Cortex of kidney (tissue), 1 donor: Measurements from ENCODE around the gene WNK2.

Experiments
- DNase-seq: peaks from one replicate; lab custom pipeline; 2025; lab: John Stamatoyannopoulos, UW

WNK2 gene

DNA sequence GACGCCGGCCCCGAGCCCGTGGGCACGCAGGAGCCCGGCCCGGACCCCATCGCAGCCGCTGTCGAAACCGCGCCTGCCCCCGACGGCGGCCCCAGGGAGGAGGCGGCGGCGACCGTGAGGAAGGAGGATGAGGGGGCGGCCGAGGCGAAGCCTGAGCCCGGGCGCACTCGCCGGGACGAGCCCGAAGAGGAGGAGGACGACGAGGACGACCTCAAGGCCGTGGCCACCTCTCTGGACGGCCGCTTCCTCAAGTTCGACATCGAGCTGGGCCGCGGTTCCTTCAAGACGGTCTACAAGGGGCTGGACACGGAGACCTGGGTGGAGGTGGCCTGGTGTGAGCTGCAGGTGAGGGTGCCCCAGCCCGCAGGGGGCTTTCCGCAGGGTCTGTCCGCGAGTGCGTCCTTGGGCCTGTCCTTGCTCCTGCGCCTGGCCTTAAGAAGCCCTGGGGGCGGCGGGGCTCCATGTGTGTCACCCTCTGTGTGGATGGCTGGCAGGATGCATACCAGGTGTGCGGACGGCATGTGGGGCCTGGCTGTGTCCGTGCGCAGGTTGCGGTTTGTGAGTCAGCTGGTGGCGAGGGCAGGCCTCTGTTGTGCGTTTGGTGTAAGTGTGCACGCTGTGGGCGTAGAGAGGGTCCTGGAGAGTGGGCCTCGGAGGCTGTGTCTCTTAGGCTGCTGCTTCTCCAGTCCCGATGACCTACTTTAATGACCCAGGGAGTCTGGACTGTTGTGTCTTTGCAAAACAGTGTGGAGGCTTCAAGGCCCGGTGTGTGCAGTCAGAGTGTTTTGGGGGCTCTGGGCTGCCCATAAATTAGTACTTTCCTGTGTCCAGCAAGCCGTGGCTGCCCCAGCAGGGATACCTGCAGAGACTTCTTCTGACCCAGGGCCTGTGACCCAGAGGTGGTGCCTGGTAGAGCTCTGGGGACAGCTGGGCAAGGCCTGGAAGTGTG is 1.6 kb downstream of the WNK2 start:
- no peak for DNase-seq

DNA sequence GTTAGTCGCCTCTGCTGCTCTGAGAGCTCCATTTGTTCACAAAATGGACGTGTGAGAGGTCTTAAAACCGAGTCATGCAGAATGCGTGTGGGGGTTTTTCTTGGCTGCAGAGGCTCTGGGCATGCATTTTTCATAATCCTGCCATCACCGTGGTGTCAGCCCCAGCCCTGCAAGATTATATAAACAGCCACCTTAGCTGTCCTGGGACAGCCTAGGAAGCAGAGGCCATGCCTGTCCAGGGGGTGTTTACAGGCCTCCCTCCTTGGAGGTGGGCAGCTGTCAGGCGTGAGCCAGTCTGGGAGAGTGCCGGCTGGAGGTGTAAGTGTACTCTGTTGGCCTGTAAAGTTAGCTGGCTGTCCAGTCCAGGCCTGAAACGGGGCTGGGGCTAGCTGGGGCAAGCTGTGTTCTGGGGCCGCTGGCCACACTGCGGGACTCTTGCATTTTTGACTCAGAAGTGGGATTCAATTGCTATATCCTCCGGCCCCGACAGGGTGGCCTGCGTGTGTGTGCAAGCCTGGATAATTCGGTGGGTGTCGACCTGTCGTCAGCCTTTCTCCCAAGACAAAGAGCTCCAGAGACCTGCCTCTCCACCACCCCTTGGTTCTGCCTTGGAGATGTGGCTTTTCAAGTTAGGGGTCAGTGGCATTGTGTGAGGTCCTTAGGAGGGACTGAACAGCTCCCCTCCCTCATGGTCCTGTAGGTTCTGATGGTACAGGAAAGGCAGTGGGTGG is 2.4 kb downstream of the WNK2 start:
- no peak for DNase-seq

DNA sequence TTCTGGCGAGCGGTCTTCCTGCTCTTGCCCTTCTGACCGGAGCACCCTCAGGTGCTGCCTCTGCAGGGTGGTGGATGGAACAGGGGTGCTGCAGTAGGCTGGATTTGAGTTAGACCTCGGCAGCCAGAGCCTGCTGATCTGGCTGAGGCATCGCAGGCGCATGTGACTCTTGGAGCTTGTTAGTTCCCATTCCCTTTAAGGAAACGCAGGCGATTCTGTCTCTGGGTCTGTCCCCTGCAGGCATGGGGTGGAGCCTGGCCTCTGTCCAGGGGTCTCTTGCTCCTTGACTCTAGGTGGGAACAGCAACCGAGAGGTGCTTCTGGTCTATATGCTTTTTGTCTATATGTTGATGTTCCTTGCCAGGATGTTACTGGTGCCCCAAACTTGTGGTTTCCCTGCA is 3.1 kb downstream of the WNK2 start:
- no peak for DNase-seq

DNA sequence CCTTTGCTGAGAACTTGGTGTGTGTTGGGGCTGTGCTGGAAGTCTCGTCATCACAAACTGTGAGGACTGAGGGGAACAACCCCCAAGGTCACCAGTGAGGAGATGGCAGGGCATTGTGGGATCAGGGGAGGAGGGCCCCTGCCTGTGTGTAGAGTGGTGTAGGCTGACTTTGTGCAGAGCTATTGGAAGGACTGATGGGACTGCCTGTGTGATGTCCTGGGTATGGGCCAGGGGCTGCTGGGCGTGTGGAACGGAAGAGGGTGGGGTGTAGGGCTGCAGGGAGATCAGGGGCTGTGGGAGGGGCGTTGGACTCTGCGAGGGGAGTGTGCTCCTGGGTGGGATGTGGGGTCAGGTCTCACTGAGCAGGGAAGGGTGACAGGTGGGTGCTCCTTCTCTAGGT is 3.6 kb downstream of the WNK2 start:
- no peak for DNase-seq

DNA sequence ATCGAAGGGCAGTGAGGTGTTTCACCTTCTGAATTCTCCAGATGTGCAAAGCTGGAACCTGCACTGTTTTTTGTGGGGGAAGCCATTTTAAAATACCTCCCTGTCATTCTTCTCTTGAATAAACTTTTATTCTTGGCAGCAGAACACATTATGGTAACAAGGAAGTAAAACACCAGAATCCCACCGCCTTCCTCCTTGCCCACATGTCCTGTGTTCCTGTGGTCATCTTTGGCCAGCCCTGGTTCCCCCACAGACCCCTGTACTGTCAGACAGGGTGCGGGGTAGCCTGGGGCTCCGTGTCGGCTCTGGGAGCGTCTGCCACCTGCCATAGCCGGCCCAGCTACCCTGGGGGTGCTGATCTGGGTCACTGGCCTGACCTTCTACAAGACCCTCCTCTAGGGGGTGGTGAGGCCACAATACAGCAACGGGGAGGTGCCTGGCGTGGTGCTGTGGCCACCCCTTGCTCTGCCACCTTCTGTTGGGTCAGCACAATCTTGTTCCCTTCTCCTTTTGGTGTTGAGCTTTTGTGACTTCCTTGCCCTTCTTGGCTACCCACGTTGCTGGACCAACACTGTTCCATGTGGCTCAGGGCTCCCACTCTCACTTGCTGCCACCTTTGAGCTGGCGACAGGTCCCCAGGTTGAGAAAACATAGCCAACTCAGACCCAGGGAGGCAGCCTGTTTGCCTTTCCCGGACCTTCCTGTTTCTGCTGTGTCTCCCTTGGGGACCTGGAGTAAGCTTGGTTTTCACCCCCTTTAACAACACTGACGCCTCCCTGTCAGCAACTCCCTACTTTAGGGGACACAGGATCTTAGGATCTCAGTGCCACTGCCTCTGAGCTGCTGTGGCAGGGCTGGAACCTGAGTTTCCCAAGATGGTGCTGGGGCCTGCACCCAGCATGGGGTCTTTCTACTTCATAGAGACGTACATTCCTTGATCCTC is 4.8 kb downstream of the WNK2 start:
- DNase-seq = no peak

DNA sequence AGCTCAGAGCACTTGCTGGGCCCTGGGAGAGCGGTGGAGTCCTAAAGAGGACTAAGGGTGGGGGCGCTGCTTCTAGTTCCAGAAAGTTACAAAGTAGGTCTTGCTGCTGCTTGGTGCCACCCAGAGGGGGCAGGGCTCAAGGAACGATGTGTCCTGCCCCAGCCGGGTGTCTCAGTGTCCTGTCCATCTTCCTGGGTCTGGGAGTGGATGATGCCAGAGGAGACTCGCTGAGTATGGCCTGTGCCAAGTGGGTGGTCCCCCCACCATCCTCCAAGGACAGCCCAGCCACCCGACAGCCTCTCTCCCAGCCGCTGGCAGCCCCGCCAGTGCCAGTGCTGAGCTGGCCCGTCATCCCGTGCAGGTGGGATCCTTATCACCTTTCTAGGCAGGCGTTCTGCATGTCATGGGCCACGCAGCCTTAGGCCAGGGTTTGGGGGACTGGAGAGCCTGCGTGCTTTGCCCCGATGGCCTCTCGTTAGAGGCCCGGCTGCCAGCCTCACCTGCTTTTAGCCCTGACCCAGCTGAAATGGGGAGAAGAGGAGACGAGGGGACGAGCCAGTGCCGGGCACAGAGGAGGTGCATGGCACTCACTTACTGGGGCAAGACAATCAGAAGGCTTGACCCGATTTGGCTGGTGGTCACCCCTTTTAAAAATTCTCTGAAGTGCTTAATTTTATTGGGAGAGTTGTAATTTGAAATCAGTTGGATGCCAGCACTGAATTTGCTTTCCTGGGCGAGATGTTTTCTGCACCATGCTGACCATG is 5.6 kb downstream of the WNK2 start:
- DNase-seq = no peak

DNA sequence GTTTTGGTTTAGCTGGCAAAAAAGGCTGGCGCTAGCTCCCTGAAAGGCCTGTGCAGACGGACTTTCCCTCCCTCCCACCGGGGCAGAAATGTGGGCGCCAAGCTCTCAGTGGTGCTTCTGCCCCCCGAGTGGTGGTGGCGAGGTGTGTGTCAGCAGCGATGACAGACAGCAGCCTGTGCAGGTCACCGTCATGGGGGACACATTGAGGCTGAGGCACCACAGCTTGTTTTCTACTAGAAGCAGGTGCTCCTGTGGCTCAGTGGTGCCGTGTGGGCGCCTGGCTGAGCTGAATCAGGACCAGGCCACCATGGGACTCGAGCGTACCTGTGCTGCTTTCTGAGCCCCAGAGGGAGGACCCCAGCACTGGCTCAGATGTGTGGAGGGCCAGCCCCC is 6.2 kb downstream of the WNK2 start:
- DNase-seq = no peak

DNA sequence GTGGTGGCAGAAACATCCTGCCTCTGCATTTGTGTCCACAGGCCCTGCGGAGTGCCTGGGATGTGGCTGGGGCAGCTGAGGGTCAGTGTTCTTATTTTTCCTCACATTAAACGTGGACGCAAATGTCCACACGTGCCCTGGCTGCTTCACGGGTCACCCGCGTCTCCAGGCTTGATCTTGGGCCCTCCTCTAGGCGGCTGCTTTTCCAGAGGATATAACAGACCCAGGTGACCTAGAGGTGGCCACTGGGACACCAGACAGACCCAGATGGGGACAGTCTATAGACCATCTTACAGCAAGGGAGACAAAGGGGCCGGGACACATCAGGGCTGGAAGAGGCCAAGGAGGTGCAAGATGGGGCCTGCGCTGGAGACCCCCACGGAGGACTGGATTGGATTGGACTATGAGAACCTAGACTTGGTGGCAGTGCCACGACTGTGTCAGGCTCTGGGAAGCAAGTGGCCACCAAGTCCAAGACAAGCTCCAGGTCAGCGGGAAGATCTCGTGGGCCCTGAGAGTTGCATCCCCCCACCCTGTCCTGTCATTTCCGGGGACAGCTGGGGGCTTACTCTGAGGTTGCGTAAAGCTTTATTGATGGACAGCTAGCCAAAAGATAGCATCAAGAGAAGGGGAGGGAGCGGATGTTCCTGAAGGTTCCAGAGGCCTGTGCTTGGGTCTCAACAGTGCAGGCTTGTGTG is 6.9 kb downstream of the WNK2 start:
- no peak for DNase-seq

DNA sequence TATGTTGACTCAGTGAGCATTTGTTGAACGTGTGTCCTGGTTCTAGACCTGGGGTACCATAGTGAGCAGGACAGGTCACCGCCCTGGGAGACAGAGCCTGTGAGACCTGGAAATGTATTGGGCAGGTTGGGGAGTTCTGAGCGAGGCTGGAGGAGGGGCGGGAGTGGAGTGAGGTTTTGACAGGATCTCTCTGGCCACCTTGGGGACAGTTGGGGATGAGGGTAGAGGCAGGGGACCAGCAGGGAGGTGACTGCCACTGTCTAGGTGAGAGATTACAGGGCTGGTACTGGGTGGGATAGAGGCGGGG is 7.4 kb downstream of the WNK2 start:
- no peak for DNase-seq

DNA sequence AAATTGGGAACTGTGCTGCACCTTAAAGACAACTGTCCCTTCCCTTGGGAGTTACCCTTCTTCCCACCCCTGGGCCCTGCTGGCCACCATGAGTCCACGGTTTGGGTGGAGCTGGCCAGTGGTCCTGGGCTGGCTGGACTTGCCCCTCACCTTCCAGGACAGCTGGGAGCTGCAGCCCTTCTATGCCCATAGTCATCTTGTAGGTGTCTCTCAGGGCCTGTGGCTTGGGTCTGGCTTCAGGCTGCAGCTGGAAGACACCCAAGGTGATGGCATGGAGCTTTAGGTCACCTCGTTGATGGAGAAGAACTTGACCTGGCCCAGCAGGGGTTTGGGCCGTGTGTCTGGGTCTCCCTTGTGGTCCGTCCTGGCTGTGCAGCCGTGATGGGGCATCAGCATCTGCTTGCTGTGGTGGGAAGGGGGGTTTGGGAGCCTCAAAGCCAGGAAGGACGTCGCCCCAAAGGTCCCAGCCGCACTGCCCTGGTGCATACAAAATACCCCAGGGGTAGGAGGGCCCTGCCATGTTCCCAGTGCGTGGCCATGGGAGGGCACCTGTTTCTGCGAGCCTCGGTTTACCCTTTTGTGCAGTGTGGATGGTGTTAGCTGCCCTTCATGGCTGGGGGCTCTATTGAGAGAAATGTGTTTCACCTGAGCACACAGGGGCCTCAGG is 8.9 kb downstream of the WNK2 start:
- no peak for DNase-seq

DNA sequence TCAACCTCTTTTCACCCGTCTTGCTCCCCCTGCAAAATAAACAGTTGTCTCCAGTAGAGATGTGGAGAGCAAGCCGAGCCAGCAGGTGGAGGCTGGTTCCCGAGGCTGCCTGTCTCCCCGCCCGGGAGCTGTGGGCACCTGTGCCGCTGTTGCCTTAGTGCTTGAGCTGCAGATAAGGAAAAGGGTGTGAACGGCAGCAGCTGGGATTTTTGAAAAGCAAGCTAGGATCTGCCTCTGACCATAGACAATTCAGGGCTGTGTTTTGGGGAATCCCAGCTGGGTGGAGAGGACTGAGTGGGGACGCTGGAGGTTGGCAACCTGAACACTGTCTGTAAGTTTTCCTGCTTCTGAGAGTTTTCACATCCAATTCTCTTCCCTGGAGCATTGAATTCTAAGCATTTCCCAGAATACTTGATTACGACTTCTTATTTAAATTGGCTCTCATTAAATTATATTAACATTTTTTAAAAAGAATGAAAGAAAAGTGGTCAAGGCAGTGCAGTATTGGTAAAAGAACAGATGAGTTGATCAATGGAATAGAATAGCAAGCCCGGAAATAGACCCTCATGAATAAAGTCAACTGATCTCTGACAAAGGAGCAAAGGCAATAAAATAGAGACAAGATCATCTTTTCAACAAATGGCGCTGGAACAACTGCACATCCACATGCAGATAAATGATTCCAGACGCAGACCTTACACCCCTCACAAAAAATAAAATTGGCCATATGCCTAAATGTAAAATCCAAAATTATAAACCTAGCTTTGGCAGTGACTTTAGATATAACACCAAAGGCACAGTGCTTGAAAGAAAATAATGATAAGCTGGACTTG is 9.7 kb downstream of the WNK2 start:
- DNase-seq = no peak

DNA sequence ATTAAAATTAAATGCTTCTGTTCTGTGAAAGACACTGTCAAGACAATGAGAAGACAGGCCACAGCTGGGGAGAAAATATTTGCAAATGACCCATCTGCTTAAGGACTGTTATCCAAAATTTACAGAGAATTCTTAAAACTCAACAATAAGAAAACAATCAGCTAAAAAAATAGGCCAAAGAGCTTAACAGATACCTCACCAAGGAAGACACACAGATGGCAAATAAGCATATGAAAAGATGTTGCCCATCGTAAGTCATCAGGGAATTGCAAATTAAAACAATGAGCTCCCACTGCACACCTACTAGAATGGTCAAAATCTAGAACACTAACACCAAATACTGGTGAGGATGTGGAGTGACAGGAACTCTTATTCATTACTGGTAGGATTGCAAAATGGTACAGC is 10.3 kb downstream of the WNK2 start:
- DNase-seq = no peak

DNA sequence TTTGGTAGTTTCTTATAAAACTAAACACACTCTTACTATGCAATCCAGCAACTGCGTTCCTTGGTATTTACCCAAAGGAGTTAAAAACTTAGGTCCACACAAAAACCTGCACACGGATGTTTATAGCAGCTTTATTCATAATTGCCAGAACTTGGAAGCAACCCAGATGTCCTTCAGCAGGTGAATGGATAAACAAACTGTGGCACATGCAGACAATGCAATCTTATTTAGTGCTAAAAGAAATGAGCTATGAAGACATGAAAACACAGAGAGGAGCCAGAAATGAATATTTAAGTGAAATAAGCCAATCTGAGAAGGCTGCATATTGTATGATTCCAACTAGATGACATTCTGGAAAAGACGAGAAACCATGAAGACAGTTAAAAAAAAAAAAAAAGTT is 10.7 kb downstream of the WNK2 start:
- no peak for DNase-seq

DNA sequence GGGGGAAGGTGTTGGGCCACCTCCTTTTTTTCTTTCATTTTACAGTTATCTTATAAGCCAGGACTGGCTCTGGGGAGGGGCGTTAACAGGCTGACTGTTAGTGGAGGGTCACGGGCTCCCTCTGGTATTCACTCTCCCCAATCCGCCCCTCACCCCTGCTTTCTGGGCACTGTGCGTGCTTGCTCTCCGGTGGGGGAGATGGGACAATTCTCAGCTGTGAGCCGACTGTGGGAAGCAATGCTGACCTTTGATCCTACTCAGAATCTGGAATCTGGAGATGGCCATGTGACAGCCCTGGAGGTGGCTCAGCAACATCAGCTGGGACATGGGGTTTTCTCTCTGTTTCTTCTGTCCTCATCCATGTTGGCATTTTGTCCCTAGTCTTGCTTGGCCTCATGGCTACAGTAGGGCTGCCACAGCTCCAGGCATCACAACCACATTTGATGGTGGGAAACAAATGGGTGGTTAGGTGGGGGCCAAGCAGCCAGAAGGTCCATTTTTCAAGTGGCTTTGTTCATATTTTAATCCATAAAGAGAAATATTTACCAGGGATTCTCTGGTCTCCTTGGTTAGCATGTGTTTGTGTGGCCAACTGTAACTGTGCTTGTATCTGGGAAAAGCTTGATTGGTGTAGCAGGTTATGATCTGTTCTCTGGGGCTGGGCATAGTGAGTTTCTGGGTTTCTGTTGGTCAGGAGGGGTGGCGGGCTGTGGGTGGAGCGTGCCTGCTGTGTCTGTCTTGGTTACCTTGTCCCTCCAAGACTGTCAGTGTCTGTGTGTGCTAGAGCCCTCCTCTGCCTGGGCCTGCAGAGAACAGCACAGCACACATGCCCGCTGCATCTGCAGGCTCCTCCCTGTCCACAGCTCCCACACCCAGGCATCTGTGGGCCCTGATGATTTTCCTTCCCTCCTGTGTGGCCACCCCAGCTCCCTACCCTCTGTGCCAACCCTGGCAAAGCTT is 12.4 kb downstream of the WNK2 start:
- DNase-seq = no peak

DNA sequence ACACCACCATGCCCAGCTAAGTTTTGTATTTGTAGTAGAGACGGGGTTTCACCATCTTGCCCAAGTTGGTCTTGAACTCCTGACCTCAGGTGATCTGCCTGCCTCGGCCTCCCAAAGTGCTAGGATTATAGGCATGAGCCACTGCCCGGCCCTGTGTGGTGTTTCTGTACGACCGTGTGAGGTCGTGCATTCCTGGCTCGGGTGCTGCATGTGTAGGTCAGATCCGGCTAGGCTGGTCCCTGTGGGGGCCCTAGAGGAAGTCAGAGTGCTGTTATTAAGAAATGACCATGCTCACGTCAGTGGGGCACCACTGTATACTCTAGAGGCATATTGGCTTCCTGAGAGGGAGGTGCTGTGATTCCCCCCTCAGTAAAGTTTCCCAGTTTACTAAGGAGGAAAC is 13.7 kb downstream of the WNK2 start:
- DNase-seq = no peak

DNA sequence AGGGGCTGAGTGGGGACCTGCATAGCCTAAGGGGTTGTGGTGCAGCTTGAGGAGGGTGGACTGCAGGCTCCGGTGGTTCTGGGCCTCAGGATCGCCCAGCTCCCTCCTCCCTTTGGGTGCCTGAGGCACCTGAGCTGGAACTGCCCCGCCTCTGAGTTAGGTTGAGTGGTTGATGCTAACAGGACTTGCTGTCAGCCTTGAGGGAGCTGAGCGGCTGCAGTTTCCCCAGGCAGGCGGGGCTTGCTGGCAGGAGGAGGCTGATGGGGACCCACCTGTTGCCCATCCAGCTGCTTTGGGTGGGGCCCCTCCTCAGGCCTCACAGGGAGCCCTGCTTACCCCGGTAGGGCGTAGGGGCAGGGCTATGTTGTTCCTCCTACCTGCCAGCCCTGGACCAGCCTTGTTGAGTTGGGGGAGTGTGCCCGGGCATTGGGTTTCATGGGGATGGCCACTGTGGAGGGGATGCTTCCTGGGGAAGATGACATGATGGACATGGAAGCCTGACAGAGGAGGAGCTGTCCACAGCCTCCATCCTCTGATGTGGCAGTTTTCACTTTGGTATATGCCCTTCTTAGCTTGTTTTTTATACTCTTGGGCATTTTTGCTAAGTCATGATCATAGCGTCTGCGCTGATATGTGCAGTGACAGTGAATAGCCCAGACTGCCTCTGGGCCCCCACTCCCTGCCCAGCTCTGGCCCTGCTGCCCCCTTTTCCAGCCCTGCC is 14.3 kb downstream of the WNK2 start:
- no peak for DNase-seq

DNA sequence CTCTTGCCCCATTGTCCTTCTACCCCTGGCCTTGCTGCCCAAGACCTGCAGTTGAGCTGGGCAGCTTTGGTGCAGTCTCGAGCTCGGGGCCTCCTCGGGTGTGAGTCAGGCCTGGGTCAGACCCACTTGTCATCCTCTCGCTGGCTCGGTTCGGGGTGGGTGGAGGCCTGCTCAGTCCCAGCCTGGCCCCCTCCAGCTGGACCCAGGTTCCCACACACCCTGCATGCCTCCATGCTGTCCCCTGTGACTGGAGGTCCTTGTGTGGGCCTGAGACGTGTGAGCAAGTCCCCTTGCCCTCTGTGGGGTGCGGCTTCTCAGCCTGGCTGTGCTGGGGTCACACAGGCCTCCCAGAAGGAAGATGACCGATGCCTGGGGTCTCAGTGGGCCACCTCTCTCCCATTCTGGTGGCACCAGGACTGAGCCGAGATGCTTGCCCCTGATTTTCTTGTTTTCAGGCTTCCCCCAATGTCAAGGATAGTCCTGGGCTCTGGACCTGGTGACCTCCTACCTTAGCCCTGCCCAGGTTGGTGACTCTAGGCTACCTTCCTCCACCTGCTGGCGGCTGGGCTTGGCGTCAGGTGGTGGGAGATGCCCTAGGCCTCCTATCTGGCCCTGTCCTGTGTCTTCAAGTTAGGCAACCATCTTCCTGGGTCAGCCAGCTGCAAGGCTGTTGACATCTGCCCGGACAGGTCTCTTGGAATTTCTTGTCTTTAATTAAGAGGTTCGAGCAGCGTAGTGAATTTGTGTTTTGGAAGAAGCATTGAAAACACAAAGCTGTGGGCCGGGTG is 15.1 kb downstream of the WNK2 start:
- DNase-seq = no peak
